Nephron (organoid): ENCODE results near the gene TBCD.

ENCODE experiments used
- H3K27ac Mint-ChIP-seq, 3 experiments: 2 replicates each; pipeline ENCODE4 v1.8.0; 2020; ENCODE audit warnings: mixed read lengths in 3 of 3, mild to moderate bottlenecking in 2 of 3, moderate library complexity in 1 of 3
- H3K27me3 Mint-ChIP-seq: 2 replicates; pipeline ENCODE4 v1.8.0; 2021; ENCODE audit warnings: low read depth, mild to moderate bottlenecking, moderate library complexity, mixed read lengths
- H3K36me3 Mint-ChIP-seq: 2 replicates; pipeline ENCODE4 v1.8.0; 2020; ENCODE audit warnings: low read depth, mixed read lengths
- H3K4me1 Mint-ChIP-seq: 2 replicates; pipeline ENCODE4 v1.8.0; 2020; ENCODE audit warnings: mixed read lengths
- H3K4me3 Mint-ChIP-seq, 3 experiments: 2 replicates each; pipeline ENCODE4 v1.8.0; 2020; ENCODE audit warnings: mild to moderate bottlenecking in 3 of 3, mixed read lengths in 3 of 3, moderate library complexity in 2 of 3
- H3K9me3 Mint-ChIP-seq: 2 replicates; pipeline ENCODE4 v1.8.0; 2020; ENCODE audit warnings: mixed read lengths
- CTCF ChIP-seq, 3 experiments: fragments of 200-600 bp; sonication (generic); IDR thresholded peaks; one replicate each; pipeline ENCODE4 v1.5.0; 2021; ENCODE audit warnings: antibody characterized with exemption in 3 of 3; ENCODE audit not compliant: unreplicated experiment in 3 of 3

Gene TBCD

GRCh38 chr17:82865774-82866395 lies 114.0 kb downstream of the TBCD start:
- peaks cover 76% of the 10 kb centered on the region for H3K4me1 Mint-ChIP-seq
- peaks cover 11% of the 10 kb centered on the region for H3K36me3 Mint-ChIP-seq
- no peak for TF ChIP-seq CTCF (IDR thresholded peaks at IDR 0.05; ENCODE audit: unreplicated experiment in 3 of 3)
- no peaks in the 10 kb centered on the region for H3K9me3 Mint-ChIP-seq
- H3K27me3 Mint-ChIP-seq, result peaks cover 7% of the 10 kb centered on the region
- H3K4me3 Mint-ChIP-seq, result peak overlapping the region in 1 of 3 experiments; percentile 22
- peak overlapping the region; percentile 80 to 95 (median 93) for H3K27ac Mint-ChIP-seq

- no peak for TF ChIP-seq CTCF (IDR thresholded peaks at IDR 0.05; ENCODE audit: unreplicated experiment in 3 of 3)
These were observed 114.8 kb downstream of the TBCD start for GRCh38 chr17:82866590-82867191.

GRCh38 chr17:82867763-82868325 lies 116.0 kb downstream of the TBCD start:
- no peak for TF ChIP-seq CTCF (IDR thresholded peaks at IDR 0.05; ENCODE audit: unreplicated experiment in 3 of 3)
- H3K36me3 Mint-ChIP-seq, result peaks cover 15% of the 10 kb centered on the region

More at GRCh38 chr17:82866590-82867191, 114.8 kb downstream of the TBCD start:
- Mint-ChIP-seq H3K4me1 (peaks cover 68% of the 10 kb centered on the region), H3K9me3 (no peaks in the 10 kb centered on the region), H3K27ac (peak overlapping the region; percentile 80 to 95 (median 93)), H3K27me3 (peaks cover 7% of the 10 kb centered on the region), H3K36me3 (peaks cover 12% of the 10 kb centered on the region), H3K4me3 (no peak overlapping the region)

GRCh38 chr17:82868715-82869131 lies 116.9 kb downstream of the TBCD start:
- Mint-ChIP-seq H3K4me1 (peaks cover 51% of the 10 kb centered on the region), H3K27ac (peak overlapping the region in 2 of 3 experiments; percentile 9 to 68), H3K4me3 (no peak overlapping the region), H3K36me3 (peaks cover 15% of the 10 kb centered on the region), H3K9me3 (no peaks in the 10 kb centered on the region), H3K27me3 (peaks cover 7% of the 10 kb centered on the region)
- TF ChIP-seq CTCF (IDR thresholded peaks at IDR 0.05; ENCODE audit: unreplicated experiment in 3 of 3), result no peak

More at GRCh38 chr17:82867763-82868325, 116.0 kb downstream of the TBCD start:
- Mint-ChIP-seq H3K27me3 (peaks cover 7% of the 10 kb centered on the region), H3K9me3 (no peaks in the 10 kb centered on the region), H3K27ac (peak overlapping the region; percentile 17 to 95 (median 93)), H3K4me3 (no peak overlapping the region), H3K4me1 (peaks cover 60% of the 10 kb centered on the region)

- H3K27ac Mint-ChIP-seq, result no peak overlapping the region
These were observed 117.7 kb downstream of the TBCD start for GRCh38 chr17:82869536-82869935.

More at GRCh38 chr17:82869536-82869935, 117.7 kb downstream of the TBCD start:
- H3K4me1 Mint-ChIP-seq, result peaks cover 43% of the 10 kb centered on the region
- peaks cover 15% of the 10 kb centered on the region for H3K36me3 Mint-ChIP-seq
- peaks cover 7% of the 10 kb centered on the region for H3K27me3 Mint-ChIP-seq
- no peak for TF ChIP-seq CTCF (IDR thresholded peaks at IDR 0.05; ENCODE audit: unreplicated experiment in 3 of 3)
- H3K9me3 Mint-ChIP-seq, result no peaks in the 10 kb centered on the region
- H3K4me3 Mint-ChIP-seq, result no peak overlapping the region
